H1 (cell line): ENCODE measurements around the gene IL36G. TPM values are rescaled to one million over a fixed set of nuclear protein-coding genes. Genes with fewer than 3 reads are reported as not detected.

ENCODE experiments used
- CTCF ChIA-PET: fragments of 300-600 bp; sonication (Branson Sonifier 250); formaldehyde crosslinking; loops from one replicate; lab custom pipeline; 2021; ENCODE audit not compliant: partially characterized antibody; lab: Charles Lee
- POLR2A ChIA-PET: fragments of 300-600 bp; sonication (Branson Sonifier 250); formaldehyde crosslinking; loops from one replicate; lab custom pipeline; 2021; ENCODE audit warnings: inconsistent platforms; ENCODE audit not compliant: partially characterized antibody; lab: Charles Lee
- DNase-seq, 2 experiments: peaks; one replicate each; pipeline versions ENCODE4 v3.0.0 to v3.0.0-alpha.2; 2010 to 2022; ENCODE audit warnings: low spot score in 2 of 2, low read depth in 1 of 2, mixed read lengths in 1 of 2
- FAIRE-seq: peaks from 2 replicates; lab custom pipeline; 2011; peaks lifted over from hg19 to GRCh38; lab: Jason Lieb, UNC
- H2AFZ ChIP-seq: 2 replicates; pipeline ENCODE4 v1.8.1; 2012; ENCODE audit warnings: low read length, inconsistent platforms
- H2AK5ac ChIP-seq: 2 replicates; pipeline ENCODE4 v1.6.1; 2013; ENCODE audit warnings: low read depth, low read length
- H2BK120ac ChIP-seq: replicated peaks from 2 replicates; pipeline ENCODE3; 2013; ENCODE audit warnings: low read depth, low read length, inconsistent platforms
- H2BK12ac ChIP-seq: 2 replicates; pipeline ENCODE4 v1.6.1; 2013; ENCODE audit warnings: low read depth, low read length
- H2BK15ac ChIP-seq: 2 replicates; pipeline ENCODE4 v1.6.1; 2013; ENCODE audit warnings: low read length
- H2BK20ac ChIP-seq: 2 replicates; pipeline ENCODE4 v1.6.1; 2013; ENCODE audit warnings: low read length
- H2BK5ac ChIP-seq: 2 replicates; pipeline ENCODE4 v1.6.1; 2013; ENCODE audit warnings: low read depth, low read length
- H3K14ac ChIP-seq: 2 replicates; pipeline ENCODE4 v1.6.1; 2013; ENCODE audit warnings: inconsistent platforms; ENCODE audit not compliant: insufficient read length
- H3K18ac ChIP-seq: 2 replicates; pipeline ENCODE4 v1.6.1; 2013; ENCODE audit warnings: low read length; ENCODE audit errors: extremely low read depth
- H3K23ac ChIP-seq: 2 replicates; pipeline ENCODE4 v1.6.1; 2013; ENCODE audit warnings: inconsistent platforms; ENCODE audit not compliant: insufficient read length
- H3K23me2 ChIP-seq: 2 replicates; pipeline ENCODE4 v1.6.1; 2013; ENCODE audit warnings: low read depth, low read length
- H3K27ac ChIP-seq: 2 replicates; pipeline ENCODE4 v1.6.1; 2011; ENCODE audit warnings: low read depth, low read length, inconsistent platforms
- H3K27me3 ChIP-seq, 4 experiments: replicated peaks in 1 of 4; 1 replicate in 1 of 4; 2 replicates in 3 of 4; pipeline versions ENCODE4 v1.6.1 to v1.8.1; 2011 to 2013; ENCODE audit warnings: low read length in 3 of 4, mild to moderate bottlenecking in 3 of 4, inconsistent platforms in 2 of 4, mixed read lengths in 2 of 4, moderate library complexity in 1 of 4; ENCODE audit not compliant: control insufficient read depth in 3 of 4, insufficient read depth in 3 of 4; ENCODE audit errors: extremely low read depth in 1 of 4
- H3K36me3 ChIP-seq, 4 experiments: 2 replicates each; pipeline versions ENCODE4 v1.6.1 to v1.8.1; 2011 to 2013; ENCODE audit warnings: mild to moderate bottlenecking in 4 of 4, low read length in 3 of 4, moderate library complexity in 2 of 4, control low read depth in 1 of 4, inconsistent platforms in 1 of 4; ENCODE audit not compliant: insufficient read depth in 4 of 4, control insufficient read depth in 2 of 4
- H3K4ac ChIP-seq: replicated peaks from 2 replicates; pipeline ENCODE3; 2013; ENCODE audit warnings: low read length, low read depth, mixed read lengths, inconsistent platforms; ENCODE audit not compliant: insufficient read length
- H3K4me1 ChIP-seq, 4 experiments: replicated peaks in 1 of 4; 1 replicate in 1 of 4; 2 replicates in 3 of 4; pipeline versions ENCODE4 v1.6.1 to v1.8.1; 2011 to 2013; ENCODE audit warnings: low read length in 3 of 4, inconsistent platforms in 2 of 4, mixed read lengths in 1 of 4; ENCODE audit not compliant: insufficient read depth in 4 of 4, control insufficient read depth in 3 of 4
- H3K4me2 ChIP-seq, 2 experiments: 2 replicates each; pipeline versions ENCODE4 v1.6.1 to v1.8.1; 2011 to 2013; ENCODE audit warnings: low read depth in 2 of 2, low read length in 2 of 2, control low read depth in 1 of 2, inconsistent platforms in 1 of 2, mild to moderate bottlenecking in 1 of 2; ENCODE audit not compliant: insufficient read depth in 1 of 2
- H3K4me3 ChIP-seq, 4 experiments: fragments of 200-600, 300-600 bp in 1 of 4; sonication (generic), shearing (Covaris generic), sonication (Bioruptor Twin) in 1 of 4; 2 replicates each; pipeline versions ENCODE4 v1.5.1 to v1.8.1; 2011 to 2016; ENCODE audit warnings: low read length in 4 of 4, low read depth in 3 of 4, control low read depth in 2 of 4, inconsistent platforms in 2 of 4, mild to moderate bottlenecking in 2 of 4, mixed read lengths in 1 of 4, moderate library complexity in 1 of 4; ENCODE audit not compliant: insufficient read depth in 2 of 4; ENCODE audit errors: extremely low read depth in 1 of 4
- H3K56ac ChIP-seq: replicated peaks from 2 replicates; pipeline ENCODE3; 2013; ENCODE audit warnings: low read depth, mild to moderate bottlenecking, mixed read lengths, low read length, inconsistent platforms; ENCODE audit not compliant: insufficient read length
- H3K79me1 ChIP-seq: 2 replicates; pipeline ENCODE4 v1.6.1; 2013; ENCODE audit warnings: low read depth, low read length, control low read depth
- H3K79me2 ChIP-seq, 2 experiments: 2 replicates each; pipeline versions ENCODE4 v1.6.1 to v1.8.1; 2012 to 2013; ENCODE audit warnings: low read length in 2 of 2, mild to moderate bottlenecking in 2 of 2, inconsistent platforms in 1 of 2; ENCODE audit not compliant: insufficient read depth in 2 of 2, control insufficient read depth in 1 of 2
- H3K9ac ChIP-seq, 4 experiments: replicated peaks in 1 of 4; 1 replicate in 1 of 4; 2 replicates in 3 of 4; pipeline versions ENCODE4 v1.6.1 to v1.8.1; 2011 to 2013; ENCODE audit warnings: low read depth in 3 of 4, low read length in 3 of 4, control low read depth in 2 of 4, mild to moderate bottlenecking in 2 of 4, moderate library complexity in 2 of 4, inconsistent platforms in 1 of 4; ENCODE audit errors: extremely low read depth in 1 of 4
- H3K9me3 ChIP-seq, 2 experiments: 2 replicates each; pipeline versions ENCODE4 v1.6.1 to v1.8.1; 2012 to 2013; ENCODE audit warnings: mild to moderate bottlenecking in 2 of 2, moderate library complexity in 2 of 2, control low read depth in 1 of 2, inconsistent platforms in 1 of 2, low read depth in 1 of 2, low read length in 1 of 2, mixed read lengths in 1 of 2; ENCODE audit not compliant: insufficient read depth in 2 of 2
- H4K20me1 ChIP-seq, 2 experiments: replicated peaks in 1 of 2; 2 replicates each; pipeline versions ENCODE3 to v1.8.1; 2011 to 2013; ENCODE audit warnings: inconsistent platforms in 2 of 2, low read length in 2 of 2, mild to moderate bottlenecking in 1 of 2; ENCODE audit not compliant: insufficient read depth in 2 of 2, control insufficient read depth in 1 of 2
- H4K5ac ChIP-seq: 2 replicates; pipeline ENCODE4 v1.6.1; 2013; ENCODE audit warnings: low read length, low read depth, mixed read lengths, inconsistent platforms; ENCODE audit not compliant: insufficient read length
- H4K8ac ChIP-seq: 2 replicates; pipeline ENCODE4 v1.8.0; 2013; ENCODE audit warnings: mild to moderate bottlenecking, moderate library complexity, low read length, inconsistent platforms; ENCODE audit not compliant: insufficient read depth; ENCODE audit errors: extremely low read depth
- H4K91ac ChIP-seq: replicated peaks from 2 replicates; pipeline ENCODE3; 2013; ENCODE audit warnings: low read length, mixed read lengths, inconsistent platforms; ENCODE audit not compliant: insufficient read length
- CHD2 ChIP-seq: IDR thresholded peaks from 2 replicates; pipeline ENCODE4 v1.6.1; 2012; ENCODE audit warnings: low read length, improper control_type of control experiment
- EP300 ChIP-seq, 2 experiments: IDR thresholded peaks; 1 replicate in 1 of 2; 2 replicates in 1 of 2; pipeline ENCODE4 v1.6.1; 2011 to 2012; ENCODE audit warnings: low read depth in 2 of 2, low read length in 2 of 2, mild to moderate bottlenecking in 2 of 2, borderline replicate concordance in 1 of 2, inconsistent platforms in 1 of 2, moderate library complexity in 1 of 2
- FOSL1 ChIP-seq: IDR thresholded peaks from 2 replicates; pipeline ENCODE4 v1.6.1; 2011; ENCODE audit warnings: mild to moderate bottlenecking, low read depth, low read length, moderate library complexity; ENCODE audit not compliant: insufficient read depth
- PHF8 ChIP-seq: fragments of 200-600 bp; sonication (generic); conservative IDR thresholded peaks from 2 replicates; pipeline ENCODE4 v1.7.1; 2012; ENCODE audit warnings: low read depth, mild to moderate bottlenecking, inconsistent platforms, low read length, moderate library complexity
- RNF2 ChIP-seq: fragments of 200-900, 300-1000 bp; sonication (generic); IDR thresholded peaks from 2 replicates; pipeline ENCODE4 v1.7.1; 2016; ENCODE audit warnings: borderline replicate concordance, low read depth, mild to moderate bottlenecking, antibody characterized with exemption, low read length; ENCODE audit not compliant: poor library complexity, severe bottlenecking; ENCODE audit errors: missing control alignments
- SIX5 ChIP-seq: IDR thresholded peaks from 2 replicates; pipeline ENCODE4 v1.6.1; 2011; ENCODE audit warnings: mild to moderate bottlenecking, low read depth, low read length
- TAF7 ChIP-seq: optimal IDR thresholded peaks from 2 replicates; pipeline ENCODE3; 2011; ENCODE audit warnings: low read depth, mild to moderate bottlenecking, inconsistent platforms, low read length, moderate library complexity, borderline replicate concordance
- TCF12 ChIP-seq: IDR thresholded peaks from 2 replicates; pipeline ENCODE4 v1.6.1; 2011; ENCODE audit warnings: low read depth, mild to moderate bottlenecking, low read length
- TEAD4 ChIP-seq: IDR thresholded peaks from 2 replicates; pipeline ENCODE4 v1.6.1; 2012; ENCODE audit warnings: low read depth, low read length, inconsistent platforms, mixed read lengths
- WGBS, 2 experiments: shearing (Covaris generic) in 1 of 2; methylation state at CpG; one replicate each; pipeline versions ENCODE4 v1.1.6 to v1.1.7; 2013 to 2015; ENCODE audit warnings: low lambda C conversion rate in 2 of 2, mixed read lengths in 2 of 2, inconsistent platforms in 1 of 2, low coverage in 1 of 2, missing lambda C conversion rate in 1 of 2; ENCODE audit not compliant: insufficient replicate concordance in 2 of 2, insufficient coverage in 1 of 2, insufficient read length in 1 of 2; ENCODE audit errors: extremely low coverage in 1 of 2, missing lambda C conversion rate in 1 of 2; 5-methylcytosine and 5-hydroxymethylcytosine counted together
- polyA plus RNA-seq, 7 experiments: library from polyadenylated mRNA; depleted of rRNA in 3 of 7; stranded (reverse) in 5 of 7; unstranded in 2 of 7; fragments of >200 nt in 5 of 7; fragments of 200-250 nt in 2 of 7; gene quantifications; 1 replicate in 5 of 7; 2 replicates in 1 of 7; 4 replicates in 1 of 7; pipeline versions ENCODE4 v1.2.1 to v1.2.3, GENCODE V29; 2011 to 2013; ENCODE audit warnings: missing spikeins in 2 of 7, mixed read lengths in 2 of 7
- total RNA-seq: library from RNA; stranded (reverse); fragmentation: NEBNext Ultra II Directional; extraction: Animal tissue kit (Norgen Biotek cat#: 25700); gene quantifications from 2 replicates; pipeline ENCODE4 v1.2.1, GENCODE V29; 2021
- TF ChIP-seq, protein P1 (sequence below): IDR thresholded peaks from 2 replicates; pipeline ENCODE4 v1.6.1; 2012; ENCODE audit warnings: inconsistent platforms

The IL36G gene
- total and polyA plus RNA-seq, 2 of the 8 experiments (the other 6 are each of a cell fraction or from before 2014, with no cell fraction given), result 0.39 TPM; not detected in 1

DNA sequence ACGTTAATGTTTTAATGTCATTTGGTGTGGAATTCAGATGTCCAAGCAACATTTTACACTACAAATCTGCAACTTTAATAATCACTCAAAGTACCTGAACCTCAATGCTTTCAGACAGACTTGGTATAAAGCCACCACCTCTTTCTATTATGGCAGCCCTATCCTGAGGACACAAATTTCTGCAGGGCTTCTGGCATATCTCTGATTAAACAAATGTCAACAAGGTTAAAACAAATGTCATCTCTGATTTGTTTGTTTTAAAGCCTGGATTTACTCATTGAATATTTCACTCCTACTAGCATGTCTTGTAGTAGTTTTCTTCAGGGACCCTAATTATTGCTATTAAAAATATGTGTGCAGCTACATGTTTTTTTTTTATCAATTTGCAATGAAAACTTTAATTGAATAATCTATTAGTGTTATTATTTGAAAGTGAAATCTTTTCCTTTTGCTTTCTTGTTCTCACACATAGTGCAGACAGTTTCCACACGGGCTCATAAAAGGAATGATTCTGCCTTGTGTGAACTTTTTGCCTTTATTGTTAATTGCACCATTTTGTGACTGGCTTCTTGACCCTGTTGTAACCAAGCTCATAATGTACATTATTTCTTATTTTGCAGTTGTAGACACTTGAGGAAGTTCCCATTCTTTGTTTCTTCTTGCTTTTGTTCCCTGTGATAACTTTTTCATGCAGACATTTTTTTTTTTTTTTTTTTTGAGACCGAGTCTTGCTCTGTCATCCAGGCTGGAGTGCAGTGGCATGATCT, 36.8 kb upstream of the IL36G start:
- H3K23ac ChIP-seq, result no peak overlapping the region
- CTCF ChIA-PET, result interaction anchor here (0.7 to 4.8 kb wide), 36 partner anchors 9 to 327 kb away, joined by 3 to 54 read pairs (median 6); no protein-coding TSS in a partner anchor
- no peak overlapping the region for H3K18ac ChIP-seq
- H3K56ac ChIP-seq, result no peak overlapping the region
- no peaks in the 10 kb centered on the region for H4K20me1 ChIP-seq
- POLR2A ChIA-PET, result interaction anchor here (0.7 kb wide), 1 partner anchor 39 kb away, joined by 3 read pairs; no protein-coding TSS in a partner anchor
- no peak overlapping the region for H2BK15ac ChIP-seq
- WGBS, 2 experiments, result 87% methylated on average over 2 of the region's 3 CpGs; no CpG with 5 or more reads in 1 of the 2 experiments
- no peaks in the 10 kb centered on the region for H3K27me3 ChIP-seq
- DNase-seq, result no peak
- H3K9me3 ChIP-seq, result no peaks in the 10 kb centered on the region
- no peaks in the 10 kb centered on the region for H3K4me1 ChIP-seq
- no peak overlapping the region for H4K8ac ChIP-seq
- H3K14ac ChIP-seq, result no peak overlapping the region
- H3K27ac ChIP-seq, result no peak overlapping the region
- H2BK20ac ChIP-seq, result no peak overlapping the region
- no peak for TF ChIP-seq EP300 (IDR thresholded peaks at IDR 0.05; ENCODE audit: borderline replicate concordance in 1 of 2, low read depth in 2 of 2, low read length in 2 of 2)
- no peak for TF ChIP-seq PHF8
- TF ChIP-seq CHD2, result no peak
- no peak for TF ChIP-seq TCF12
- TF ChIP-seq, protein P1, sequence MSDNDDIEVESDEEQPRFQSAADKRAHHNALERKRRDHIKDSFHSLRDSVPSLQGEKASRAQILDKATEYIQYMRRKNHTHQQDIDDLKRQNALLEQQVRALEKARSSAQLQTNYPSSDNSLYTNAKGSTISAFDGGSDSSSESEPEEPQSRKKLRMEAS, result no peak
- TF ChIP-seq TEAD4, result no peak
- no peak for TF ChIP-seq RNF2
- no peak for TF ChIP-seq TAF7
- TF ChIP-seq SIX5, result no peak
- TF ChIP-seq FOSL1, result no peak
- no peak overlapping the region for H3K4ac ChIP-seq
- no peaks in the 10 kb centered on the region for H3K79me1 ChIP-seq
- H2AFZ ChIP-seq, result no peak overlapping the region
- H4K5ac ChIP-seq, result no peak overlapping the region
- no peak overlapping the region for H2BK12ac ChIP-seq
- H3K4me2 ChIP-seq, result no peak overlapping the region
- H3K79me2 ChIP-seq, result no peaks in the 10 kb centered on the region
- H3K9ac ChIP-seq, result no peak overlapping the region
- no peak overlapping the region for H3K4me3 ChIP-seq
- H3K23me2 ChIP-seq, result no peaks in the 10 kb centered on the region
- no peak overlapping the region for H2AK5ac ChIP-seq
- H4K91ac ChIP-seq, result no peak overlapping the region
- H2BK120ac ChIP-seq, result no peak overlapping the region
- FAIRE-seq, result no peak
- no peaks in the 10 kb centered on the region for H3K36me3 ChIP-seq
- no peak overlapping the region for H2BK5ac ChIP-seq
